Measurements from ENCODE around the gene UBE3B.

DNA sequence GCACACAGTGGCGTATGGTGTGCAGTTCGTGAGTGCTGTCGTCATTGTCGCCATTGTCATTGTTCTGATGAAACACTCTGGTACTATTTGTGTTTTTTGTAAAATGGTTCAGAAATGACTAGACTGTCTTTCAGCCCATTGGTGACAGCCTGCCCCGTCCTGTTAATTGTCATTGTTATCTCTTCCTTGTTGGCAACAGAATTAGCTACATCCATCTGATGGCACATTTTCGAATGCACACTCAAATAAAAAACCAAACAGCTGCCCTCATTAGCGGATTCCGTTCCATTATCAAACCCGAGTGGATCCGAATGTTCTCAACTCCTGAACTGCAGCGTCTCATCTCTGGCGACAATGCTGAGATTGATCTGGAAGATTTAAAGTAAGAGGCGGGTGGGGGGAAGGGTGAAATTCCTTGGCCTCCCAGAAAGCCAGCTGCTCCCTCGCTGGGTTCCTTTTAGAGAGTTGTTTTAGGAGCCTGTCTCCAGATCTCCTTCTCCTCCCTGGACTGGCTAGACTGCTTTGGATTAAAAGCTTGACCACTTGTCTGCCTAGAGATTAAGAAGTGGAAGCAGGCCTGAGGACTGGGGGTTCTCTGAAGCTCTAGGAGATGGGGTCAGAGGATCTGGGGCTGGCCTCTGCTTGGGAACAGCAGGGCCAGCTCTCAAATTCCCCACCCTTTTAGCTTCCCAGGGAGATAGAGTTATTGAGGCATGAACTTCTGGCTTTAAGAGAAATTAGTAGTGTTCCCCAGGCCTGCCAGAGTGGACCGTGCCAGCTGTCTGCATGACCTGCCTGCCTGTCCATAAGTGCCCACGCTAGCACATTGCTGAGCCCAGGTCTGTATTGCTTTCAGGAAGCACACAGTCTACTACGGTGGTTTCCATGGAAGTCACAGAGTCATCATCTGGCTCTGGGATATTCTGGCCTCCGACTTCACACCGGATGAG lies 52.5 kb downstream of the UBE3B start:
- TF ChIP-seq EZH2 (IDR thresholded peaks at IDR 0.05; ENCODE audit: low read length), result no peak
- TF ChIP-seq CTCF (optimal IDR thresholded peaks at IDR 0.05 in 1 of 3, IDR thresholded peaks at IDR 0.05 in 1 of 3, conservative IDR thresholded peaks at IDR 0.05 in 1 of 3; ENCODE audit: extremely low read depth in 1 of 3, insufficient read depth in 2 of 3, low read length in 3 of 3), result no peak
